GM20431 (cell line): Measurements from ENCODE around the gene BCR.

ENCODE experiments used
- in situ Hi-C: fragments of 300-500 bp; cut with MseI, MboI; formaldehyde crosslinking; loops from one replicate; pipeline ENCODE4 v1.15.0; 2020; ENCODE audit warnings: low sequenced_read_pairs; ENCODE audit not compliant: unreplicated experiment

BCR gene

DNA sequence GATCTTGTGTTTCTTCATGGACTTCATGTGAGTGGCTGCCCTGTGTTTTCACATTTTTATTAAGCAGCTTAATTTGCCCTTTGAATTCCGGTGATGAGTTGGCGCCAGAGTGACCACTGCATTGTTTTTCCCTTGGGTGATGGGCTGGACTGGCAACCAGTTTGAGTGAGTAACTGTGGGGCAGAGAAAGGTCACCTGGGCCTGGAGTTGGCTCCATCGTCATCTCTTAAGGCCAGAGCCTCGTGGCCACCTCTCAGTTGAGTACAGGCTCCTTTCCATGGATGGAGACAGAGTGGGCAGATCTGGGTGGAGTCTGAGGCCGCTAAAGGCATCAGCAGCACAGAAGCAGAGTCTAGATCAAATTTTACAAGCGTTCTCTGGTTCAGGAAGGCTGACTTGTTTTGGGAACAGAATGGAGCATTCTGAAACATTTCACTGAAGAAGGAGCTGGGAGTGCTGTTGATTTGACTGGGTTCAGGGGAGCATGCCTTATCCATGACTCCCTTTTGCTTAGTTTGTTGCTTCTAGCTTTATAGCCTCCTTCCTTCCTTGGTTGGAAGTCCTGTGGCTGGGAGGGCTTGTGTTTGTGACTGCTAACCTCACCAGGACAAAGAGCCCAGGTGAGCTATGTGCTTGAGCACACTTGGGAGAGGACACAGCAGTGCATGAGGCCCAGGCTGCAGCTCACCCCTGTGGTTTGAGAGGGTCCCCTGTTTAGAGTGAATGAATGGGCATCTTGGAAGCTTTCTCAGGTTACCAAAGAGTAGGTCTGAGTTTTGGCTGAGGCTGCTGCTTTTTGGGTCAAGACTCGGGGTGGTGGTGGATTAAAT, 7.8 kb downstream of the BCR start:
- in situ Hi-C loops = no loop called here

GRCh38 chr22:23190526-23190925, 10.2 kb downstream of the BCR start:
- in situ Hi-C loops = no loop called here

DNA sequence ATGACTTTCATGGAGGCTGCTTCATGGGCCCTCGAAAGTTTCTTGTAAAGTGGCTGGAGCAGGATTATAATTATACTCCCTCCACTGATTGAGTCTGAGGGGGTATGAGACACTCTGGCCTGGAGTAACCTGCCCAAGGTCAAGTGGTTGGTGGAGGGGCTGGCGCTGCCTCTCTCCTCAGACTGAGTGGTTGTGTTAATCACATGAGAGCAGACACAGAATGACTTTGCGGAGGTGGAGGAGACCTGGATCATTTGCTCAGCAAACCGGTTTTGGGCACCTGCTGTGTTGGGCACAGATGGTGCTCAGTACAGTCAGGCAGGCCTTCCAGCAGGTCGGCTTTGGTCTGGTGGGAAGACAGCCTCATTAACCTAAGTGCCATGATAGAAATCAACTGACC, 11.8 kb downstream of the BCR start:
- in situ Hi-C loops = no loop called here

- in situ Hi-C loops = no loop called here
Observed at GRCh38 chr22:23192558-23192957, 12.2 kb downstream of the BCR start.

DNA sequence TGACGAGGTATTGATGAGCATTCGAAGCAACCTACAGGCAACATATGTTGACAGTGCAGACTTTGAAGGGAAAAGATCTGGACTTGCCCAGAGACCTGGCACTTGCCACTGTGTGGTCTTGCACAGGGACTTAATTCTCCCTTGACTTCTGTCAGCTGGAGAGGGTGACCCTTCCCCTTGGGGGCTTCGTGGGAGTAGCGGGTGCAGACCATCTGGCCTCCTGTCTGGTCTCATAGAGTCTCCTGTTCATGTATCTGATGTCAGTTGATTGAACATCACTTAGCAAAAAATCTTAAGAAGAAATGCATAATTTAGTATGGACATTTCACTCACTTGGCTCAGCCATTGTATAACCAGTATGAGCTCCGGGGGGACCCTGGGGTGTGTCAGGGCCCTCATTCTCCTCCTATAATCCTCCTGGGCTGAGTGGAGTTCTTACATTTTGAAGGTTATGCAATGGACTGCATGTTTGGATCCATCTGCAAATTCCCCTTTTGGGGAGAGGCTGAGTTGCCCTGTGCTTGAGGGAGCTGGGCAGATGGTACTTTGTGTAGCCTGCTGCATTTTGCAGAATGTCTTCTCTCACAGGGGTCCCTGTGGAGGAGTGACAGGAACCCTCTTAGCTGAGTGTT, 13.0 kb downstream of the BCR start:
- in situ Hi-C loops = no loop called here

DNA sequence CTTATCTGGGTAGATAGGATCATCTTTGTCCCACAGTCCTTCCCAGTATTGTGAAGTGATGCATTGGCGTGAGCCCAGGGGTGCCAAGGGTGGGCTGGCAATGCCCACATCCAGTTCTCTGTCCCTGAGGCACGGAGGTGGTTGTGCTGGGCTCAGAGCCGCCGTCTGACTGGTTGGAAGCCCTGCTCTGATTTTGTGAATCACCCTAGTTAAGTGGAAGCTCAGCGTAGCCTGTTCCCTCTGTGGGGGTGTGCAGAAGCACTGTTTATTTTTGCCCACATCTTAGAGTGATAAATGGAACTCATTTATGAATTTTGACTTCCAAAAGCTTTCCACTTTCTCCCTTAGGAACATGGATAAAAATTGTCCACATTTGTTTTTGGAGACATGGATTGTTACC, 13.6 kb downstream of the BCR start:
- in situ Hi-C loops = no loop called here

DNA sequence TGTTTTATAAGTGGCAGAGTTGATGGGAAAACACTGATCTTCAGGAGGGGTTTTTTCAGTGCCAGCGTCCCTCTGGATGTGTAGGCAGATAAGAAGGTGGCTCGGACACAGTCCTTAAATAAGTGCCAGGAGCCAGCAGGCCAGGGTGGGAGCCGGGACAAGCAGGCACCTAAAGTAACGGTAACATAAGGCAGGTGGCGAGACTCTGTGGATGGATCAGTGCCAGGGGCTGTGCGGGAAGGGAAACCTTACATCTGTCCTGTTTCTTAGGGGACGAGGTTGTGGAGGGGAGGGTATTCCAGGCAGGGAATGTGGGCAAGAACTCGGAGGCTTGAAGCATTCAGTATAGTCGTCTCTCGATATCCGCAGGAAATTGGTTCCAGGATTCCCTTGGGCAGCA, 15.9 kb downstream of the BCR start:
- in situ Hi-C loops = no loop called here

GRCh38 chr22:23197836-23198235, 17.5 kb downstream of the BCR start:
- in situ Hi-C loops = no loop called here

GRCh38 chr22:23199159-23199558, 18.9 kb downstream of the BCR start:
- in situ Hi-C loops = no loop called here

GRCh38 chr22:23200898-23201297, 20.6 kb downstream of the BCR start:
- in situ Hi-C loops = no loop called here

GRCh38 chr22:23202812-23203451, 22.6 kb downstream of the BCR start:
- in situ Hi-C loops = no loop called here

- in situ Hi-C loops = no loop called here
Observed at GRCh38 chr22:23203452-23204124, 23.3 kb downstream of the BCR start.

DNA sequence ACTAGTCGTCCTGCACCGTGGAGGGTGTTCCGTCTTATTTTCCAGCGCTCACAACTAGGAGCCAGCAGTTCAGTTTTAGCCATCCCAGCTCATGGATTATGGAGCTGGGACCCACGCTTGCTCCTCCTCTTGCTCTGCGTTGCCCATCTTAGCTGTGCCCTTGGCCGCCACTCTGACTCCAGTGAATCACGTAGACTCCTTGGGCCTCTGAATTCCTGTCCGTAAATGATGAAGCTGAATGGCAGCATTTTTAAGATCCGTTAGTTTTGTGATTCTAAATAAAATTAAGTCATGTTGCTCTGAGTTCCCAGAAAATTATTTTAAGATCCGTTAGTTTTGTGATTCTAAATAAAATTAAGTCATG, 23.8 kb downstream of the BCR start:
- in situ Hi-C loops = no loop called here

DNA sequence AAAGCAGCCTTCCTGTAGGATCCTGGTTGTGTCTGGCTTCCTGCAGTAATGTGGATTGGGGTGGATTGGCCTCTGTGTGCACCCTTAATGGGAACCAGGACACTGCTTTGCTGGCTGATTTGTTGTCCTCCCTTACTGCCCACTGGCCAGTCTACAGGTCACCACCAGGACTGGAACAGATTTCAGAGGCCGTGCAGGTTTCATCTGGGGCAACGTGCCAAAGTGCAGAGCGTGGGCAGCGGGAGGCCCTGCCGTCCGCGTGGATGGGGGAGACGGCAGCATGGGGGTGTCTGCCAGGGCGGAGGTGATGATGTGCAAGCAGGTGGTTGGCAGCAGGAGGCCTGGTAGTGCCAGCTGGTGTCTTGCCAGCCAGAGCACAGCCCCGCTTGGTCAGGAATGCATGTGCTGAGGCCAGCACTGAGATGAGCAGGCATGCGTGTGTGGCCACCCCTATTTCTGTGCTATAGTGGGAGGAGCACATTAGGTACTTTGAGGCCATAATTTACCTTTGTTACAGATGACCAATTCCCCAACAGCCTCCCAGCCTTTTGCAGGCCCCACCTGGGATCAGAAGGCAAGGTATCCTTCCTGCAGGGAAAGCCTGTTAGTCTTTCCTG, 24.3 kb downstream of the BCR start:
- in situ Hi-C loops = no loop called here

DNA sequence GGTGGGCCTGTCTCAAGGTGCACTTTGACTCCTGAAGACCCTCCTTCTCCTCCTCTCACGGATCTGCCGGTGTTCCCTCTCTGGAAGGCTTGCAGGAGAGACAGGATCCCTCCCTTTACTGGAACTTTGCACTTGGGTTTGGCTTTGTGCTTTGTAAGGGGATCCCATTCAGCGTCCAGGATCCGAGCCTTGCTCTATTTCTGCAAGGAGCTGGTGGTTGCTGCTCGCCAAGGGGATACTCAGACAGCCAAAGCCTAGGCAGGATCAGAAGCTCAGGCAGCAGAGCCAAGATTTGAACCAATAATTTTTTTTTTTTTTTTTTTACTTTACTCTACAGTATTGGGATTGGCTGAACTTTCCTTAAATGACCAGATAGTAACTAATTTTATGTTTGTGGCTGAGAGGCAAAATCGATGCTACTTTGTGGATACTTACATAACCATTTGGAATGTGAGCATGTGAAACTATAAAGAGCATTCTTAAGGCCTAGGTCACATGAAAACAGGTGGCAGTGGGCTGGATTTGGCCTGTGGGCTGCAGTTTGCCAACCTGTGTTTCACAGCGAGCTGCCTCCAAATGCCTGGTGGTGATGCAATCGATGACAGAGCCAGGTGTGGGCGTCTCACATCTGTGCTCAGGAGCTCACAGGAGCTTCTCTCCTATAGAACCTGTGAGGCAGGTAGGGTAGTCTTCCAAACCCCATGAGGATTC, 25.2 kb downstream of the BCR start:
- in situ Hi-C loops = no loop called here

DNA sequence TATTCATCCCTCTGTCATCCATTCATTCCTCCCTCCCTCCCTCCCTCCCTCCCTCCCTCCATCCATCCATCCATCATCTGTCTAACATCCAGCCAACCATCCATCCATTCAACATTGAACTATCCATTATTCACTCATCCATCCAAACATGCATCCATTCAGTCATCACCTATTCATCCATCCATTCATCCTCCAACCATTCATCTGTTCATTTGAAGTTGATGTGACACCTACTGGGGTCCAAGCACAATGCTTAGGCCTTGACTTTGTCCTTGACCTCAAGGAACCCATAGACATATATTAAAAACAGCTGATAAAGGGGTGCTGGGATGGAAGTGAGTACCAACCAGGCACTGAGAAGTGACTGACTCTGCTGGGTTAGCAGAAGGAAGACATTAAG, 26.6 kb downstream of the BCR start:
- in situ Hi-C loops = no loop called here

DNA sequence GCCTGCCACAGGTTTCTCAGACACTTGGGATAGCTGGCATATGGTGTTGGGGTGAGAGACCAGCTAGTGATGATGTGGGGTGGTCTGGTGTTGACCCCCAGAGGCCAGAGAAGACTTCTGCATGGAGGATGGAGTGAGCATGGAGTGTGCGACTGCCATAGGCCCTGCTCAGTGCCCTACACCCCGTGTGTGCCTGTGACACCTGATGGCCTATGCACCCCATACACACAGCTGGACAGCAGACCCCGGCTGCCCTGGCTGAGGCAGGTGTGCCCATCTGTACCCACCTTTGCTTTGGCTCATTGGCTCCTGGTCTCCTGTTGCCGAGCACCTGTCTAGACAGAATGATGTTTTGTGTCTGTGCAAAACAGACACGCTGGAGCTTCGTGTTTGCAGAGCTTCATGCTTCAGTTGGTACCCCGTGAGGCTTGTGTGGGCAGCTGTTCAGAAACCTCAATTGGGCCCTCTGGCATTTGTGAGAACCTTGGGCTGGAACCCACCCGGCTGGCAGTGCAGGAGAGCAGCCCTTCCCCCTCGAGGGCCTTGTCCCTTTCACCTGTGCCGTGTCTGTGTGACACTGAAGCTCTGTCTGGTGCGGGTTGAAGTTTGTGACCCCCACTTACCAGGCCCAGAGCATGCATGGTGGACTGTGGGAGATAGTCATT, 27.6 kb downstream of the BCR start:
- in situ Hi-C loops = no loop called here

GRCh38 chr22:23210428-23211170, 30.3 kb downstream of the BCR start:
- in situ Hi-C loops = no loop called here

DNA sequence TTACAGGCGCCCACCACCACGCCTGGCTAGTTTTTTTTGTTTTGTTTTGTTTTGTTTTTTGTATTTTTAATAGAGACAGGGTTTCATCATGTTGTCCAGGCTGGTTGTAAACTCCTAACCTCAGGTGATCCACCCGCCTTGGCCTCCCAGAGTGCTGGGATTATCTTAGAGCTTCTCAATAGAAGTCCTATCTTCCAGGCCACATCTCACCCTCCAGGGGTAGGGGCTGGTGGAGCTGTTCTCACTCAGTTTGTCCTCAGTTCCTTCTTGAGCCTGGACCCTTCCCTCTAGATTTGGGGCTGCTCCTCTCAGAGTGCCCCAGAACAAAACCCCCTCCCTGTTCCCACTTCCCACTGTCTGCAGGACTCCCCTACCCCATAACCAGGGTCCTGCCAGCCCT, 31.3 kb downstream of the BCR start:
- in situ Hi-C loops = no loop called here
